Keratinocyte (primary cell): ENCODE measurements around the gene MEGF11.

Source experiments
- CTCF ChIP-seq, 3 experiments: IDR thresholded peaks in 1 of 3; conservative IDR thresholded peaks in 1 of 3; optimal IDR thresholded peaks in 1 of 3; 2 replicates in 2 of 3; 3 replicates in 1 of 3; pipeline versions ENCODE3 to v1.5.1; 2011; ENCODE audit warnings: low read length in 3 of 3, mild to moderate bottlenecking in 3 of 3, moderate library complexity in 2 of 3, control low read depth in 1 of 3, inconsistent platforms in 1 of 3; ENCODE audit not compliant: insufficient read depth in 2 of 3; ENCODE audit errors: extremely low read depth in 1 of 3
- EZH2 ChIP-seq: IDR thresholded peaks from one replicate; pipeline ENCODE4 v1.6.1; 2012; ENCODE audit warnings: inconsistent platforms, mild to moderate bottlenecking, low read length, moderate library complexity

GRCh38 chr15:66094331-66094730 is 159.2 kb downstream of the MEGF11 start:
- TF ChIP-seq CTCF (optimal IDR thresholded peaks at IDR 0.05 in 1 of 3, IDR thresholded peaks at IDR 0.05 in 1 of 3, conservative IDR thresholded peaks at IDR 0.05 in 1 of 3; ENCODE audit: extremely low read depth in 1 of 3, insufficient read depth in 2 of 3, low read length in 3 of 3) (no peak), EZH2 (no peak)
